ENCODE results near the gene FGFR2. TPM values are rescaled to one million over a fixed set of nuclear protein-coding genes. Genes with fewer than 3 reads are reported as not detected.

Gene FGFR2
- total and polyA plus RNA-seq, 9 of the 15 experiments (the other 6 are each of a cell fraction or from before 2014, with no cell fraction given), result 0.20 TPM; not detected in 8

DNA sequence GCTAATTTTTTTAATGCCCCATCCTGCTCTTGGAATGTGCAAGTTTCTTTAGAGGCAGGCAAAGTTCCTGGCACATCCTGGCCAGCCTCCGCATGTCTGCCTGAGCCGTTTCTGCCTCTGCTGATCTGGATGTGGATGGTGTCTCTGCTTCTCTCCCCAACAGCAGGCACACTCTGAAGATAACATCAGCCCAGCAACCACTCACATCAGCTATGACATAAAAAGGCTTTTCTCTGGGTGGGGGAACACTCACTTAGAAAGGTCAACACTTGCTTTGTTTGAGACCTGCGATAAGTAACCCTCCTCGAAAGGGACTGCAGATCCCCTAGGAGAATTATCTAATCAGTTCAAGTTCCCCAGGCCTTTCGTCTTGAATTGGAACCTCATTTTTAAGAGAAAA is 142.9 kb downstream of the FGFR2 start:
- DNase-seq (ENCODE audit: extremely low read depth in 1 of 4, low spot score in 3 of 4), result no peak
- H3K4me1 ChIP-seq (replicated peaks in 1 of 2; ENCODE audit: control insufficient read depth in 2 of 2, insufficient read depth in 2 of 2, low read length in 2 of 2), result no peaks in the 10 kb centered on the region; a peak in 1 of 5 replicates
- ChIA-PET POLR2A (interaction anchor here (0.7 kb wide), 2 partner anchors 287 to 693 kb away, joined by 3 read pairs; no protein-coding TSS in a partner anchor), CTCF (ENCODE audit: low intra/inter-chr PET ratio) (no interaction called here)
- no peaks in the 10 kb centered on the region for H3K27me3 ChIP-seq (ENCODE audit: control insufficient read depth in 2 of 2, insufficient read depth in 2 of 2, low read length in 2 of 2)
- in situ Hi-C loops (cut with MboI) (no loop called here), intact Hi-C loops (cut with micrococcal nuclease) (no loop called here)
- no peak overlapping the region for H3K4me3 ChIP-seq
- no peaks in the 10 kb centered on the region for H4K20me1 ChIP-seq (replicated peaks; ENCODE audit: control insufficient read depth, insufficient read depth, low read length)
- no peaks in the 10 kb centered on the region for H3K36me3 ChIP-seq (ENCODE audit: control insufficient read depth, insufficient read depth, low read length)
- WGBS (ENCODE audit: insufficient coverage, low coverage, missing lambda C conversion rate), result 0% methylated on average over 4 of the region's 5 CpGs
- no peak overlapping the region for H3K9ac ChIP-seq (ENCODE audit: insufficient read depth in 1 of 2, low read depth in 2 of 2, low read length in 2 of 2)
- BruUV-seq (replicated peaks), result no TSS peak
- no peak for ATAC-seq
- no peak overlapping the region for H3K4me2 ChIP-seq (ENCODE audit: insufficient read depth, low read length)
- H3K9me1 ChIP-seq (ENCODE audit: control insufficient read depth, insufficient read depth, low read length), result no peaks in the 10 kb centered on the region
- no peak overlapping the region for H3K27ac ChIP-seq (ENCODE audit: extremely low read depth, low read depth, low read length)
- TF ChIP-seq KAT7 (CRISPR knock-in tag; IDR thresholded peaks at IDR 0.05; ENCODE audit: borderline replicate concordance), result no peak
- TF ChIP-seq ZNF561 (CRISPR knock-in tag; conservative IDR thresholded peaks at IDR 0.05), result no peak
- no peak for TF ChIP-seq CBX8 (IDR thresholded peaks at IDR 0.05; ENCODE audit: borderline replicate concordance, extremely low read depth, low read depth, low read length, poor library complexity, severe bottlenecking)
- TF ChIP-seq, protein P1, sequence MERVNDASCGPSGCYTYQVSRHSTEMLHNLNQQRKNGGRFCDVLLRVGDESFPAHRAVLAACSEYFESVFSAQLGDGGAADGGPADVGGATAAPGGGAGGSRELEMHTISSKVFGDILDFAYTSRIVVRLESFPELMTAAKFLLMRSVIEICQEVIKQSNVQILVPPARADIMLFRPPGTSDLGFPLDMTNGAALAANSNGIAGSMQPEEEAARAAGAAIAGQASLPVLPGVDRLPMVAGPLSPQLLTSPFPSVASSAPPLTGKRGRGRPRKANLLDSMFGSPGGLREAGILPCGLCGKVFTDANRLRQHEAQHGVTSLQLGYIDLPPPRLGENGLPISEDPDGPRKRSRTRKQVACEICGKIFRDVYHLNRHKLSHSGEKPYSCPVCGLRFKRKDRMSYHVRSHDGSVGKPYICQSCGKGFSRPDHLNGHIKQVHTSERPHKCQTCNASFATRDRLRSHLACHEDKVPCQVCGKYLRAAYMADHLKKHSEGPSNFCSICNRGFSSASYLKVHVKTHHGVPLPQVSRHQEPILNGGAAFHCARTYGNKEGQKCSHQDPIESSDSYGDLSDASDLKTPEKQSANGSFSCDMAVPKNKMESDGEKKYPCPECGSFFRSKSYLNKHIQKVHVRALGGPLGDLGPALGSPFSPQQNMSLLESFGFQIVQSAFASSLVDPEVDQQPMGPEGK (CRISPR knock-in tag; IDR thresholded peaks at IDR 0.05; ENCODE audit: borderline replicate concordance), result no peak
- TF ChIP-seq BMI1 (IDR thresholded peaks at IDR 0.05; ENCODE audit: low read length), result no peak
- TF ChIP-seq, protein P2, sequence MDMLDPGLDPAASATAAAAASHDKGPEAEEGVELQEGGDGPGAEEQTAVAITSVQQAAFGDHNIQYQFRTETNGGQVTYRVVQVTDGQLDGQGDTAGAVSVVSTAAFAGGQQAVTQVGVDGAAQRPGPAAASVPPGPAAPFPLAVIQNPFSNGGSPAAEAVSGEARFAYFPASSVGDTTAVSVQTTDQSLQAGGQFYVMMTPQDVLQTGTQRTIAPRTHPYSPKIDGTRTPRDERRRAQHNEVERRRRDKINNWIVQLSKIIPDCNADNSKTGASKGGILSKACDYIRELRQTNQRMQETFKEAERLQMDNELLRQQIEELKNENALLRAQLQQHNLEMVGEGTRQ (CRISPR knock-in tag; IDR thresholded peaks at IDR 0.05), result no peak
- TF ChIP-seq IFI16 (CRISPR knock-in tag; IDR thresholded peaks at IDR 0.05), result no peak
- no peak for TF ChIP-seq CHD2 (IDR thresholded peaks at IDR 0.05; ENCODE audit: low read depth, low read length)
- no peak for TF ChIP-seq ARHGAP35 (IDR thresholded peaks at IDR 0.05; ENCODE audit: partially characterized antibody)
- no peak for TF ChIP-seq ZNF584 (CRISPR knock-in tag; IDR thresholded peaks at IDR 0.05; ENCODE audit: low read depth)
- TF ChIP-seq, protein P3, sequence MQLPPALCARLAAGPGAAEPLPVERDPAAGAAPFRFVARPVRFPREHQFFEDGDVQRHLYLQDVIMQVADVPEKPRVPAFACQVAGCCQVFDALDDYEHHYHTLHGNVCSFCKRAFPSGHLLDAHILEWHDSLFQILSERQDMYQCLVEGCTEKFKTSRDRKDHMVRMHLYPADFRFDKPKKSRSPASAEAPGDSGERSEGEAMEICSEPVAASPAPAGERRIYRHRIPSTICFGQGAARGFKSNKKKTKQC (CRISPR knock-in tag; IDR thresholded peaks at IDR 0.05), result no peak
- TF ChIP-seq C11orf30 (IDR thresholded peaks at IDR 0.05; ENCODE audit: low read depth), result no peak
- TF ChIP-seq NFIC (IDR thresholded peaks at IDR 0.05), result no peak
- no peak for TF ChIP-seq CTBP1 (IDR thresholded peaks at IDR 0.05; ENCODE audit: borderline replicate concordance)
- TF ChIP-seq DACH1 (IDR thresholded peaks at IDR 0.05; ENCODE audit: partially characterized antibody), result no peak
- TF ChIP-seq TCF7 (IDR thresholded peaks at IDR 0.05; ENCODE audit: borderline replicate concordance), result no peak
- TF ChIP-seq PHTF2 (CRISPR knock-in tag; IDR thresholded peaks at IDR 0.05), result no peak
- H3K79me2 ChIP-seq (ENCODE audit: control insufficient read depth, insufficient read depth, low read length), result no peaks in the 10 kb centered on the region
- no peaks in the 10 kb centered on the region for H3K9me3 ChIP-seq (replicated peaks; ENCODE audit: control insufficient read depth, insufficient read depth, low read depth, low read length)
- no peak overlapping the region for H2AFZ ChIP-seq (ENCODE audit: low read depth, low read length)
- FAIRE-seq, result no peak
